ENCODE measurements around the gene PCBP3.
"Not testable (repeated sequence)": the region's sequence is repeated elsewhere in the genome, so short reads cannot be mapped to it uniquely, and the experiment has no call there.

PCBP3 gene

DNA sequence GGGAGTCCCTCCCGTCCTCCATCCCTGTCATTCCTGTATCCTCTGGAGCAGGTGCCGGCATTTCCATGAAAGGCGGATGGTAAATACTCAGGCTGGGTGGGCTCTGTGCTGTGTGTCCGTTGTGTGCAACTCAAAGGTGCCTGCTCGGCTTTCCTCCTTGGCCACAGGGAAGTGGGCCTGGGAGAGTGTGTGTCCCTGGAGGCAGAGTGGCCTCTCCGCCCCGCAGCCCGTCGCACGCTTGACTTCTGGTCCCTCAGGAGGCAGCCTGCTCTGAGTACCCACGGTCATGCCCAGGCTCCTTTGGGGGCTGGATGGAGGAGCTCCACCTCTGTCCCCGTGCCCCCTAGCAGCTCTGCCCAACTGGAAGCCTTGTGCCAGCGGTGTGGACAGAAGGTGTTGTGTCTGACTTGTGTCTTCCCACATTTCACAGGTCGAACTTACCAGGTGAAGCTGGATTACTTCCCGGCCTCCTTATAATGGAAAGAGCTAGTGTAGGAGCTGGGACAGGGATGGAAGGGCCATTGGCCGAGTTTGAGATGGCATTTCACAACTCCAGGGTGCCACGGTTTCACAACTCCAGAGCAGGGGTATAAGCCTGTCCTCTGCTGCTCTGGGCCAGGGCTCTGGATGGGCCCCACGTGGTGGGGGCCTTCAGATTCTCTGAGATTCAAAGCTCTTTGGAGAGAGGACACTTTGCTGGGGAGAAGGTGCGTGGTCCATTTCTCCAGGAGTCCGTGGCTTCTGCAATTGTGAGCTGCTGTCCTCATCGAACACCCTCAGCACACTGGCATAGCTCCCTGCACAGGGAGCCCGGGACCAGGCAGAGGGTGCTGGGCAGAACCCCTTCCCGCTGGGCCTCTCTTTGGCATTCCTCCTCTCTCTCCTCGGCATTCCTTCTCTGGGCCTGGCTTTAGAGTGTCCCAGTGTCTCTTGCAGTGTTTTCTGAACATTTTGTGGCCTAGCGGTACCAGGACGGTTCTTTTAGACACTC lies 185.3 kb downstream of the PCBP3 start:
- no peak for DNase-seq (ENCODE audit: low read depth)

DNA sequence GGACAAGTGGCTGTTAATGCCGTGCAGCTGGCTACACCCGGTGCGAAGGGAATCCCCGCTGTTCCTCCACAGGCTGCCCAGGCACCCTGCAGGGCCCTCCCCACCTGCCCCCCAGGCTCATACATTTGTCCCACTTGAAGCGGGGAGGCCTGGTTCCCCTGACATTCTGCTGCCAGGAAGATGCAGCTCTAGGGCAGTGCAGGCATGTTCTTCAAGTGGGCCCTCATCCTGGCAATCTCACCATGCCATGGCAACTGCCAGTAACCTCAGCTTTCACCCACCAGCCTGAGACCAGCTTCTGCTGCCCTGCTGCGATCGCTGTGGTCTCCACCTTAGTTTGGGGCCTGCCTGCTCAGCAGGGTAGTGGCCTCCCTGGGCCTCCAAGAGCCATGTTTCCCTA lies 186.1 kb downstream of the PCBP3 start:
- DNase-seq (ENCODE audit: low read depth): no peak

DNA sequence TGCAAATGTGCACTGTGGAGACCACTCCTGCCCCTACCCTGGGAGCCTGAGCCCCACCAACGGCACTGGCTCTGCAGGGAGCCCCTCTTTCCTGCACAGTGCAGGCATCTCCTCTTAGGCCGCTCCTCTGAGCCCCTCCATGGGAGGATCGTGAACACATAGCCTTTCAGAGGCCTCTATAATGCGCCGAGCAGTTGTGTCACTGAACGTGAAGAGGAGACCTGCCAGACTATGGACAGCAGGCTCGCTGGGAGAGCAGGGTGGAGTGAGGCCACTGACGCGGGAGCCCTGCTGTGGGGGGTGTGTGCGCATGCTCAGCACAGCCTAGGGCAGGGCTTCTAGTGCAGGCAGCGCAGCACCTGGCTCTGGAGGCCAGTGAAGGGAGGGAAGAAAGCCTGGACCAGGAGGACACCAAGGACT lies 186.7 kb downstream of the PCBP3 start:
- no peak for DNase-seq (ENCODE audit: low read depth)

DNA sequence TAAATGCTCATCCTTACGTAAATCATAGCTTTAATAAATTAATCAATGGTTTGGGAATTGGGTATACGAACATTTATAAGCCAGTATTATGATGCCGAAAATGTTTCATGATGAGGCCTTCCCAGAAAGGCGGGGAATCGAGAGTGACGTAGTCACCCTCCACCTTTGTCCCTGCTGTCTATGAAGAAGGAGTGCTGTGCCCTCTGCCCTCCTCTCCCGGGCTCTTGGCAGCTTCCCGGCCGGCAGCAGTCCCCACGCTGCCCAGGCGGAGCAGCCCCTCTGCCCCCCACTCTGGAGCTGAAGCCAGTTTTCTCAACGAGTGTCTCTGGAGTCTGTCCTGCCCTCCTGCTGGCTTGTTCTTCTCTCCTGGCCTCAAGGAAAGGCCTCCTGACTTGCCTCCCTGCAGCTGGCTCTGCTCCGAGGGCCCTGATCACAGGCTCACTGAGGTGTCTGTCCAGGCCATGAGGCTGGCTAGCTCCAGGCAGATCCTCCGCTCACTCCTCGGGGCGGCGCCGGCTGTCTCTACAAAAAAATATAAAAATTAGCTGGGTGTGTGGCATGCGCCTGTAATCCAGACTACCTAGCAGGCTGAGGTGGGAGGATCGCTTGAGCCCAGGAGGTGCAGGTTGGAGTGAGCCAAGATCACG lies 187.3 kb downstream of the PCBP3 start:
- DNase-seq (ENCODE audit: low read depth): no peak

- no peak for DNase-seq (ENCODE audit: low read depth)
These were observed 188.6 kb downstream of the PCBP3 start for GRCh38 chr21:45831991-45832740.

DNA sequence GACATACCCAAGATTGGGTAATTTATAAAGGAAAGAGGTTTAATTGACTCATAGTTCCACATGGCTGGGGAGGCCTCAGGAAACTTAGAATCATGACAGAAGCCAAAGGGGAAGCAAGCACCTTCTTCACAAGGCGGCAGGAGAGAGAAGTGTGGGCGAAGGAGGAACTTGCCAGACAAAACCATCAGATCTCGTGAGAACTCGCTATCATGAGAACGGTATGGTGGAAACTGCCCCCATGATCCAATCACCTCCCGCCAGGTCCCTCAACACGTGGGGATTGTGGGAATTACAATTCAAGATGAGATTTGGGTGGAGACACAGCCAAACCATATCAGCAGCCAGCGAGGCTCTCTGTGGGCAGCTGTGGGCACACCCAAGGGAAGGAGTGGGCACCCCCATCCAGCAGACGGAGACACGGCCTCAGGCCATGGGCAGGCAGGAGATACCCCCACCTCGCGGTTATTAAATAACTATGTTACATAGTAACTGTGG lies 189.3 kb downstream of the PCBP3 start:
- DNase-seq (ENCODE audit: low read depth): not testable (repeated sequence)

- DNase-seq (ENCODE audit: low read depth): no peak
These were observed 189.9 kb downstream of the PCBP3 start for GRCh38 chr21:45833414-45833813.

GRCh38 chr21:45834026-45834715 lies 190.6 kb downstream of the PCBP3 start:
- DNase-seq (ENCODE audit: low read depth): no peak

DNA sequence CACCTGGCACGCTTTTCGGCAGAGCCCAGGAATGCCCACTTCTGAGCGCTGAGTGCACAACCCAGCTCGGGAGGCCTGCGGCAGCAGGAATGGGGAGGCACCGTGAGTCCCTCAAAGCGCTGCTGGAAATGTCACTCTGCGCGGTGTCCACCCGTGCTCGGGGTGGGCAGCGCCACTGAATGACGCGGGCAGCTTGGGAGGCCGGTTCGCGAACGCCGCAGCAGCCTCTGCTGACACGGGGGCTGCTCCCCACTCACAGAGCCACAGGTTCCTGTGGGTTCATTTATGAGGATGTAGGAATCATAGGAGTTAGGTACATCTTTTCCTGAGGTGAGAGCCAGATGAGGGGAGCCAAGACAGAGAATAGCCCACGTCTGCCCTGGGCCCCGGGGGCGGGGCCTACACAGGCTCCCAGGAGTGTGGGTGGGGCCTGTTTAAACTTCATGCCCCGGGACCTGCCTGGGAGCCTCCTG lies 191.3 kb downstream of the PCBP3 start:
- DNase-seq (ENCODE audit: low read depth): no peak

DNA sequence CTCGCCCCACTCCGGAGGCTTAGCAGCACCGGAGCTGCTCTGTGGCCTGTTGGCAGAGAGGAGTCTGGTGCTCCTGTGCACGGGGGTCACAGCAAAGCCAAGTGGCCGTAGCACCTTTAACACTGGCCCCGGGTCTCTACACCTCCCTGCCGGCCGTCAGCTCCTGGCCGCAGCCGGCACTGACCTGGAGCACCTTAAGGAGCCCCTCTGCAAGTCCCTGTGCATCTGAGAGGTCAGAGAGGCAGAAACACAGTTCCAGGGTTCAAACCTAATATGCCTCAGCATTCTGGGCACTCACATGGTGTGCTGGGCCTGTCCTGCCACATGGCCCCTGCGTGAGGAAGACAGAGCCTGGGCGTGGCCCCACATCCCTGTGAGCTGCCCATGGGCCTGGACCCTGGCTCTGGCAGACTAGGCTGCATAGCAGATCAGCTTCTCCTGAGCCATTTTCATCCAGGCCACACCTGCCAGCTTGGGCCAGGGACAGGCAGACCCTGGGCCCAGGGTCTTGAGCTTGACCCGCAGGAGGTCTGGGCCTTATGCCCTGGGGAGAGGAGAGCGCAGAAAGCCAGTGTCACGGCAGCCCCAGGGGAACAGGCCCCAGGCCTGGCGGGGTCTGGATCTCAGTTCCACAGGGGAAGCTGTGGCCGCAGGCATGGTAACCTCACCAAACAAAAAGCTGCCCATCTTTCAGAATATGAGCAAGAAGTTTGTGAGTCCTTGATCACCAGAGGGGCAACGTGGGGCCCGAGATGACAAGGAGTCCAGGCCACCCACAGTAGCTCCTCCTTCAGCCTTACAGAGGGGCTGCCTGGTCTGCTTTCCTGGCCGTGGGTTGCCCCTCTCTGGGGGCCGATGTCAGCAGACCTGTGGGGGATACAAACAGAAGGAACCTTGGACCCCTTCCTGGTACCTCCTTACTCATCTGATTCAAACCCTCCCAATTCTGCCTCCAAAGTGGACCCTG lies 192.1 kb downstream of the PCBP3 start:
- no peak for DNase-seq (ENCODE audit: low read depth)

- no peak for DNase-seq (ENCODE audit: low read depth)
These were observed 192.7 kb downstream of the PCBP3 start for GRCh38 chr21:45836268-45836655.

GRCh38 chr21:45836694-45837670 lies 193.5 kb downstream of the PCBP3 start:
- no peak for DNase-seq (ENCODE audit: low read depth)

- no peak for DNase-seq (ENCODE audit: low read depth)
These were observed 194.4 kb downstream of the PCBP3 start for GRCh38 chr21:45837936-45838335.

DNA sequence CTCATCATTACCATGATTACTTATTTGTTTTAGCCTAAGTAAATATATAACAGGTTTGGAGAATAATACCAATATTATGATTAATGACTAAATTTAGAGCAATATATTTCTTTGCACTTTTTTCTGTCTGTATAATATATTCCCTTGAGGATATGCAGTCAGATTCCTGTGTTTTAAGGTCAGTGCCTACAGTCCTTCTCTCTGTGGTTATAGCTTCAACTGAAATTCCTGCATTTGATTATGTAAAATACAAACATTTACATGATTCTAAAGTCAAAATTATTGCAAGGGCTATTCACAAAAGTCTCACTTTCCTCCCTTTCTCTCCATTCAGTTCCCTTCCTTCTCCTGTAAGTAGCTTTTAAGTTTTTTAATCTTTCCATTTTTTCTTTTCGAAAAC lies 195.1 kb downstream of the PCBP3 start:
- no peak for DNase-seq (ENCODE audit: low read depth)

DNA sequence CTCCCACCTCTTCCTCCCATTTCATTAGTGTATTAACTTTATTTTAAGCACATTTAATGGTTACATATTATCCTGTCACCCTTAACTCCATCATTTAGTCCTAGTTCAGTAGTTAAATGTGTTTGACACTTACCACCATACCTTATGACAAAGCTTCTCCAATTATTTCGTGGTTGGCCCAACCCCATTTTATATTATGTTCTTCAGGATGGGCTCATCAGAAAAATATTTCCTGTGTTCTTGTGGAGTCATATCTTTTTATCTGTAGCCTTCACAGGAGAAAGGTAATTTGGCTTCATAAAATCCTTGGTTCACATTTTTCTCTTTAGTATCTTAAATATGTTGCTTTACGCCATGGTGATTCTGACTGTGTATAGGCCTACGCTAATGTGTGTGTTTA lies 195.7 kb downstream of the PCBP3 start:
- no peak for DNase-seq (ENCODE audit: low read depth)

DNA sequence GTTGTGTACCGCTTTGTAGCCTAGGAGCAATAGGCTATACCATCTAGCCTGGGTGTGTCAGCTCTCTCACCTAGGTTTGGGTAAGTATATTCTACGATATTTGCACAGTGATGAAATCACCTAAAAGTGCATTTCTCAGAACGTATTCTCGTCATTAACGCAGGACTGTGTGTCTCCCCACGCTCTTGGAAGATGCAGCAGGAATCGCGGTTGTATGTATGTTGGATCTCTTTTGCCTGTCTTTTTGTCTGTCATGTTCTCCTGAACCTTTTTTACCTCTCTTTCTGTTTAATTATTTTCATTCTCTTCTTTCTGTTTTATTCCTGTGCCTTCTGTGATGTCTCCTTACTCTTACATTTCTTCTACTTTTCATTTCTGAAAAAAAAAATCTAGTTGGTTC lies 197.5 kb downstream of the PCBP3 start:
- no peak for DNase-seq (ENCODE audit: low read depth)

DNA sequence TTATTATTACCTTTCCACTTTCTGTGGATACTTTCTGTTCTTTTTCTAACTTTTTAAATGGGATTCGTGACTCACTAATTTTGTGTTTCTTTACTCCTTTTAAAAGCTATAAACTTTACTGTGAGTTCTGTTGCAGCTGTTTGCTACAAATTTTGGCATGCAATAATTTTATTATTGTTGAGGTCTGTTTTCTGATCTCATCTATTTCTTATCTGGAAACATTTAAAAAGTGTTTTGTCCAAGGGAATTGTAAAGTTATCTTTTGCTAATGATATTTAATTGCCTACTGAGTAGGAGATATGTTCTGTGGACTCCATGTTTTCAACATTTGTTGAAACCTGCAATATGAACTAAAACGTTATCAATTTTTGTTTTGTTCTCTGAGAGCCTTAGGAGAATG lies 199.9 kb downstream of the PCBP3 start:
- no peak for DNase-seq (ENCODE audit: low read depth)

- no peak for DNase-seq (ENCODE audit: low read depth)
These were observed 200.7 kb downstream of the PCBP3 start for GRCh38 chr21:45844181-45844580.

GRCh38 chr21:45845063-45845769 lies 201.7 kb downstream of the PCBP3 start:
- DNase-seq (ENCODE audit: low read depth): no peak
